Endodermal cell (in vitro differentiated cells): ENCODE data around the gene GCNT4. TPM values are rescaled to one million over a fixed set of nuclear protein-coding genes. Genes with fewer than 3 reads are reported as not detected.

Experiments
- DNase-seq: peaks from one replicate; pipeline ENCODE4 v3.0.0-alpha.2; 2017
- H3K27ac ChIP-seq: 2 replicates; pipeline ENCODE4 v1.5.1; 2013; ENCODE audit warnings: mild to moderate bottlenecking, low read depth, low read length, moderate library complexity
- H3K27me3 ChIP-seq: 2 replicates; pipeline ENCODE4 v1.6.1; 2013; ENCODE audit warnings: mild to moderate bottlenecking, low read length, moderate library complexity; ENCODE audit not compliant: insufficient read depth, control insufficient read depth, poor library complexity, severe bottlenecking
- H3K36me3 ChIP-seq: 2 replicates; pipeline ENCODE4 v1.7.0; 2013; ENCODE audit warnings: mild to moderate bottlenecking, low read length, moderate library complexity; ENCODE audit not compliant: control insufficient read depth, insufficient read depth
- H3K4me1 ChIP-seq: one replicate; pipeline ENCODE4 v1.7.0; 2013; ENCODE audit warnings: low read length; ENCODE audit not compliant: control insufficient read depth, insufficient read depth
- H3K4me3 ChIP-seq: 2 replicates; pipeline ENCODE4 v1.5.1; 2013; ENCODE audit warnings: mild to moderate bottlenecking, low read length, moderate library complexity
- H3K9ac ChIP-seq: 2 replicates; pipeline ENCODE4 v1.6.1; 2013; ENCODE audit warnings: mild to moderate bottlenecking, low read length, moderate library complexity; ENCODE audit not compliant: poor library complexity, severe bottlenecking; ENCODE audit errors: extremely low read depth
- H3K9me3 ChIP-seq: 2 replicates; pipeline ENCODE4 v1.6.1; 2013; ENCODE audit warnings: mild to moderate bottlenecking, low read length, moderate library complexity; ENCODE audit not compliant: control insufficient read depth
- H3K27ac Mint-ChIP-seq: 2 replicates; pipeline ENCODE4 v1.8.0; 2020; ENCODE audit warnings: mixed read lengths
- H3K27me3 Mint-ChIP-seq: 2 replicates; pipeline ENCODE4 v1.8.0; 2021; ENCODE audit warnings: mild to moderate bottlenecking, mixed read lengths; ENCODE audit not compliant: insufficient read depth
- H3K36me3 Mint-ChIP-seq: 2 replicates; pipeline ENCODE4 v1.8.0; 2020; ENCODE audit warnings: low read depth, mixed read lengths
- H3K4me1 Mint-ChIP-seq: 2 replicates; pipeline ENCODE4 v1.8.0; 2020; ENCODE audit warnings: mixed read lengths
- H3K4me3 Mint-ChIP-seq: 2 replicates; pipeline ENCODE4 v1.8.0; 2020; ENCODE audit warnings: mild to moderate bottlenecking, moderate library complexity, mixed read lengths
- H3K9me3 Mint-ChIP-seq: 2 replicates; pipeline ENCODE4 v1.8.0; 2020; ENCODE audit warnings: mild to moderate bottlenecking, mixed read lengths
- CTCF ChIP-seq: fragments of 200-600 bp; sonication (generic); conservative IDR thresholded peaks from 2 replicates; pipeline ENCODE4 v1.5.0; 2021; ENCODE audit warnings: antibody characterized with exemption, mild to moderate bottlenecking
- WGBS, 2 experiments: methylation state at CpG; one replicate each; pipeline versions ENCODE4 v1.1.5 to v1.1.7; 2013; ENCODE audit warnings: missing lambda C conversion rate in 2 of 2, mixed read lengths in 1 of 2; ENCODE audit not compliant: insufficient coverage in 1 of 2, insufficient read length in 1 of 2; 5-methylcytosine and 5-hydroxymethylcytosine counted together
- total RNA-seq, 2 donors: library from RNA; stranded (reverse); fragmentation: NEBNext Ultra II Directional in 1 of 2; extraction: Animal tissue kit (Norgen Biotek cat#: 25700) in 1 of 2; gene quantifications; 2 replicates in 1 of 2; 3 replicates in 1 of 2; pipeline ENCODE4 v1.2.1, GENCODE V29; 2021

Gene GCNT4
- total RNA-seq, 2 donors from 2014 or later = 2.5 to 4.2 TPM

- Mint-ChIP-seq H3K27me3 (peaks cover 8% of the 10 kb centered on the region), H3K9me3 (no peaks in the 10 kb centered on the region), H3K27ac (no peak overlapping the region), H3K4me1 (peaks cover 15% of the 10 kb centered on the region), H3K36me3 (peaks cover 6% of the 10 kb centered on the region), H3K4me3 (no peak overlapping the region)
- H3K9ac ChIP-seq = no peak overlapping the region
- no peaks in the 10 kb centered on the region for H3K4me1 ChIP-seq
- H3K9me3 ChIP-seq = no peaks in the 10 kb centered on the region
- DNase-seq = no peak
- peaks cover 10% of the 10 kb centered on the region for H3K36me3 ChIP-seq
- H3K27me3 ChIP-seq = peaks cover under 1% of the 10 kb centered on the region
- 92 to 100% methylated on average over 7 to 10 of the region's 10 CpGs for WGBS, 2 experiments
- no peak overlapping the region for H3K4me3 ChIP-seq
- no peak overlapping the region for H3K27ac ChIP-seq
- TF ChIP-seq CTCF = no peak
Measured at GRCh38 chr5:75046366-75047142, 5.8 kb downstream of the GCNT4 start.

GRCh38 chr5:75045071-75045470 is 7.3 kb downstream of the GCNT4 start:
- Mint-ChIP-seq H3K27me3 (peaks cover 2% of the 10 kb centered on the region), H3K4me3 (no peak overlapping the region), H3K27ac (no peak overlapping the region), H3K9me3 (no peaks in the 10 kb centered on the region), H3K4me1 (peaks cover under 1% of the 10 kb centered on the region), H3K36me3 (peaks cover 6% of the 10 kb centered on the region)
- Histone ChIP-seq H3K27ac (no peak overlapping the region), H3K4me1 (no peaks in the 10 kb centered on the region), H3K9ac (no peak overlapping the region), H3K27me3 (no peaks in the 10 kb centered on the region), H3K4me3 (no peak overlapping the region), H3K36me3 (peaks cover 10% of the 10 kb centered on the region), H3K9me3 (no peaks in the 10 kb centered on the region)
- no peak for DNase-seq
- no peak for TF ChIP-seq CTCF
- 94 to 100% methylated on average over 1 to 2 of the region's 2 CpGs for WGBS, 2 experiments

- no peak for TF ChIP-seq CTCF
- Mint-ChIP-seq H3K27ac (no peak overlapping the region), H3K36me3 (peaks cover 6% of the 10 kb centered on the region), H3K4me3 (no peak overlapping the region), H3K4me1 (no peaks in the 10 kb centered on the region), H3K9me3 (no peaks in the 10 kb centered on the region), H3K27me3 (peaks cover 2% of the 10 kb centered on the region)
- Histone ChIP-seq H3K4me1 (no peaks in the 10 kb centered on the region), H3K4me3 (no peak overlapping the region), H3K9ac (no peak overlapping the region), H3K27ac (no peak overlapping the region), H3K36me3 (peaks cover 10% of the 10 kb centered on the region), H3K27me3 (no peaks in the 10 kb centered on the region), H3K9me3 (no peaks in the 10 kb centered on the region)
- WGBS, 2 experiments = 90 to 97% methylated on average over 5 to 7 of the region's 7 CpGs
- DNase-seq = no peak
Measured at GRCh38 chr5:75044406-75044805, 8.0 kb downstream of the GCNT4 start.
